ENCODE data around the gene SLC1A2.

DNA sequence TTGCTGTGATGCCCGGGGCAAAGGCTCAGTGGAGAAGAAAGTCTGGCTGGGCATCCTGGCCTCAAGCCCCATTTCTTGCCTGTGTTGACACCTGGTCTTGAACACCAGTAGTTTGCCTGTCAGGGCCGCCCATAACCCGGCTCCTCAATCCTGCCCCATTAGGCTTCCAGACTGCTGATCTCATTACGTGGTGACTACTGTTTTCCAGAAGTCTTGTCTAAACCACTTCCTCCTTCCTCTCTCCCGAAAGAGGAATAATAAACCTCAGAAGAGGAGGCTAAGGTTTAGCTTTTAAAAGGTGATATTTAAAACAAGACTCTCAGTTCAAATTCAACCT, 182.7 kb downstream of the SLC1A2 start:
- TF ChIP-seq CTCF (IDR thresholded peaks at IDR 0.05) (no peak), EZH2phosphoT487 (IDR thresholded peaks at IDR 0.05) (no peak)

All from neural progenitor cell (in vitro differentiated cells).